ENCODE data around the gene KCTD18. TPM values are rescaled to one million over a fixed set of nuclear protein-coding genes. Genes with fewer than 3 reads are reported as not detected.

KCTD18 gene
- total RNA-seq, 1 experiment from 2014 or later: 15.2 TPM

- no peak for DNase-seq (ENCODE audit: low read depth)
Measured at GRCh38 chr2:200486529-200486928, 23.3 kb downstream of the KCTD18 start.

- no peak for DNase-seq (ENCODE audit: low read depth)
Measured at GRCh38 chr2:200484934-200485333, 24.9 kb downstream of the KCTD18 start.

- peak; percentile 29 for DNase-seq (ENCODE audit: low read depth)
Measured at GRCh38 chr2:200483729-200484198, 26.1 kb downstream of the KCTD18 start.

- no peak for DNase-seq (ENCODE audit: low read depth)
Measured at GRCh38 chr2:200482194-200482593, 27.7 kb downstream of the KCTD18 start.

GRCh38 chr2:200479692-200480265 lies 30.1 kb downstream of the KCTD18 start:
- peak; percentile 54 for DNase-seq (ENCODE audit: low read depth)

GRCh38 chr2:200477667-200478131 lies 32.2 kb downstream of the KCTD18 start:
- DNase-seq (ENCODE audit: low read depth): no peak

- DNase-seq (ENCODE audit: low read depth): no peak
Measured at GRCh38 chr2:200476836-200477235, 33.0 kb downstream of the KCTD18 start.

GRCh38 chr2:200475795-200476194 lies 34.1 kb downstream of the KCTD18 start:
- DNase-seq (ENCODE audit: low read depth): no peak

- no peak for DNase-seq (ENCODE audit: low read depth)
Measured at GRCh38 chr2:200472853-200473464, 36.9 kb downstream of the KCTD18 start.

GRCh38 chr2:200471928-200472645 lies 37.8 kb downstream of the KCTD18 start:
- no peak for DNase-seq (ENCODE audit: low read depth)

- peak; percentile 25 for DNase-seq (ENCODE audit: low read depth)
Measured at GRCh38 chr2:200471324-200471848, 38.5 kb downstream of the KCTD18 start.

GRCh38 chr2:200470230-200470629 lies 39.6 kb downstream of the KCTD18 start:
- DNase-seq (ENCODE audit: low read depth): no peak

GRCh38 chr2:200469708-200470211 lies 40.1 kb downstream of the KCTD18 start:
- DNase-seq (ENCODE audit: low read depth): no peak

- DNase-seq (ENCODE audit: low read depth): no peak
Measured at GRCh38 chr2:200467806-200468681, 41.8 kb downstream of the KCTD18 start.

- DNase-seq (ENCODE audit: low read depth): no peak
Measured at GRCh38 chr2:200466425-200467418, 43.1 kb downstream of the KCTD18 start.

- no peak for DNase-seq (ENCODE audit: low read depth)
Measured at GRCh38 chr2:200463452-200463851, 46.4 kb downstream of the KCTD18 start.

GRCh38 chr2:200461846-200462710 lies 47.8 kb downstream of the KCTD18 start:
- no peak for DNase-seq (ENCODE audit: low read depth)

- no peak for DNase-seq (ENCODE audit: low read depth)
Measured at GRCh38 chr2:200459101-200459500, 50.8 kb downstream of the KCTD18 start.

GRCh38 chr2:200456567-200456966 lies 53.3 kb downstream of the KCTD18 start:
- DNase-seq (ENCODE audit: low read depth): no peak
